GM23338 (cell line): ENCODE results near the gene UBE2E2. TPM values are rescaled to one million over a fixed set of nuclear protein-coding genes. Genes with fewer than 3 reads are reported as not detected.

Source experiments
- ATAC-seq: fragments of 200-7000 bp; cut with Tn5 transposase; 3 replicates; pipeline ENCODE4 v1.9.1; 2020
- DNase-seq: peaks from one replicate; pipeline ENCODE4 v3.0.0-alpha.2; 2015; ENCODE audit warnings: low spot score
- H2AFZ ChIP-seq: fragments of 200-600 bp; sonication (generic); 2 replicates; pipeline ENCODE4 v1.8.0; 2016; ENCODE audit warnings: antibody characterized with exemption, mild to moderate bottlenecking, moderate library complexity
- H3F3A ChIP-seq: fragments of 200-600 bp; sonication (generic); replicated peaks from 2 replicates; pipeline ENCODE4 v1.8.0; 2017; ENCODE audit warnings: antibody characterized with exemption, mixed run types, low read depth
- H3K27ac ChIP-seq: fragments of 200-600 bp; sonication (generic); 2 replicates; pipeline ENCODE4 v1.6.1; 2016; ENCODE audit warnings: low read depth
- H3K27me3 ChIP-seq: fragments of 200-600 bp; sonication (generic); 2 replicates; pipeline ENCODE4 v1.8.0; 2016; ENCODE audit warnings: mild to moderate bottlenecking, mixed run types, moderate library complexity; ENCODE audit not compliant: insufficient read depth
- H3K36me3 ChIP-seq: fragments of 200-600 bp; sonication (generic); 2 replicates; pipeline ENCODE4 v1.8.0; 2016; ENCODE audit warnings: mild to moderate bottlenecking; ENCODE audit not compliant: insufficient read depth
- H3K4me1 ChIP-seq: fragments of 200-600 bp; sonication (generic); 2 replicates; pipeline ENCODE4 v1.8.0; 2016; ENCODE audit warnings: mild to moderate bottlenecking, moderate library complexity; ENCODE audit not compliant: insufficient read depth
- H3K4me2 ChIP-seq: fragments of 200-600 bp; sonication (generic); 2 replicates; pipeline ENCODE4 v1.7.1; 2017; ENCODE audit warnings: mixed run types
- H3K4me3 ChIP-seq: fragments of 200-600 bp; sonication (generic); 2 replicates; pipeline ENCODE4 v1.6.1; 2016; ENCODE audit warnings: mixed run types
- H3K79me2 ChIP-seq: fragments of 200-600 bp; sonication (generic); replicated peaks from 2 replicates; pipeline ENCODE4 v1.8.0; 2017; ENCODE audit warnings: mild to moderate bottlenecking; ENCODE audit not compliant: insufficient read depth
- H3K9me2 ChIP-seq: fragments of 200-600 bp; sonication (generic); 2 replicates; pipeline ENCODE4 v1.8.0; 2017; ENCODE audit not compliant: insufficient read depth
- H4K20me1 ChIP-seq: fragments of 200-600 bp; sonication (generic); replicated peaks from 2 replicates; pipeline ENCODE4 v1.8.0; 2017; ENCODE audit warnings: mild to moderate bottlenecking; ENCODE audit not compliant: insufficient read depth
- H3K27ac Mint-ChIP-seq: 2 replicates; pipeline ENCODE4 v1.8.0; 2020; ENCODE audit warnings: inconsistent platforms, mild to moderate bottlenecking, moderate library complexity, mixed read lengths
- H3K27me3 Mint-ChIP-seq: 3 replicates; pipeline ENCODE4 v1.8.0; 2022; ENCODE audit warnings: low read depth, mild to moderate bottlenecking, moderate library complexity, mixed read lengths, inconsistent platforms; ENCODE audit not compliant: insufficient read depth, poor library complexity
- H3K36me3 Mint-ChIP-seq: 3 replicates; pipeline ENCODE4 v1.8.0; 2021; ENCODE audit warnings: low read depth, mild to moderate bottlenecking, inconsistent platforms, moderate library complexity, mixed read lengths
- H3K4me1 Mint-ChIP-seq: 3 replicates; pipeline ENCODE4 v1.8.0; 2020; ENCODE audit warnings: mild to moderate bottlenecking, inconsistent platforms, mixed read lengths
- H3K4me3 Mint-ChIP-seq: 3 replicates; pipeline ENCODE4 v1.8.0; 2021; ENCODE audit warnings: moderate library complexity, mild to moderate bottlenecking, inconsistent platforms, mixed read lengths
- H3K9me3 Mint-ChIP-seq: 3 replicates; pipeline ENCODE4 v1.8.0; 2020; ENCODE audit warnings: moderate library complexity, mild to moderate bottlenecking, inconsistent platforms, mixed read lengths
- CREB1 ChIP-seq: fragments of 250-450 bp; sonication (Bioruptor Pico); IDR thresholded peaks from 2 replicates; pipeline ENCODE4 v1.5.0; 2020; ENCODE audit warnings: low read depth, mild to moderate bottlenecking, moderate library complexity
- EZH2 ChIP-seq: fragments of 200-600 bp; sonication (generic); IDR thresholded peaks from one replicate; pipeline ENCODE4 v1.8.0; 2017; ENCODE audit warnings: antibody characterized with exemption, mild to moderate bottlenecking, low read depth; ENCODE audit not compliant: unreplicated experiment
- EZH2phosphoT487 ChIP-seq: fragments of 200-600 bp; sonication (generic); IDR thresholded peaks from one replicate; pipeline ENCODE4 v1.8.1; 2018; ENCODE audit warnings: antibody characterized with exemption; ENCODE audit not compliant: unreplicated experiment
- JUNB ChIP-seq: IDR thresholded peaks from one replicate; pipeline ENCODE4 v1.6.1; 2016; ENCODE audit warnings: antibody characterized with exemption; ENCODE audit not compliant: unreplicated experiment
- NANOG ChIP-seq: IDR thresholded peaks from 2 replicates; pipeline ENCODE4 v1.6.1; 2016; ENCODE audit warnings: antibody characterized with exemption, borderline replicate concordance
- POLR2AphosphoS5 ChIP-seq: IDR thresholded peaks from 2 replicates; pipeline ENCODE4 v1.6.1; 2016; ENCODE audit warnings: antibody characterized with exemption, low read depth
- STAT1 ChIP-seq: IDR thresholded peaks from one replicate; pipeline ENCODE4 v1.6.1; 2016; ENCODE audit warnings: antibody characterized with exemption; ENCODE audit not compliant: unreplicated experiment
- ZNF114 ChIP-seq: fragments of 250-450 bp; sonication (Bioruptor Pico); IDR thresholded peaks from 2 replicates; pipeline ENCODE4 v1.5.0; 2020; ENCODE audit warnings: mild to moderate bottlenecking, moderate library complexity
- ZNF331 ChIP-seq: fragments of 250-450 bp; sonication (Bioruptor Pico); IDR thresholded peaks from 2 replicates; pipeline ENCODE4 v1.5.0; 2020; ENCODE audit warnings: low read depth, mild to moderate bottlenecking, moderate library complexity
- polyA plus RNA-seq: library from polyadenylated mRNA; unstranded; fragments of >200 nt; fragmentation: Nextera tagmentation; extraction: Ambion mirVana; gene quantifications from 2 replicates; pipeline ENCODE4 v1.2.1, GENCODE V29; 2016
- total RNA-seq: library from RNA; depleted of rRNA; stranded (reverse); fragments of >200 nt; shearing (Covaris generic); gene quantifications from 2 replicates; pipeline ENCODE4 v1.2.3, GENCODE V29; 2014
- TF ChIP-seq, protein P1 (sequence below): fragments of 250-450 bp; sonication (Bioruptor Pico); IDR thresholded peaks from 2 replicates; pipeline ENCODE4 v1.5.0; 2020; ENCODE audit warnings: mild to moderate bottlenecking, moderate library complexity
- TF ChIP-seq, protein P2 (sequence below), 2 experiments: fragments of 200-600 bp in 1 of 2; sonication (generic) in 1 of 2; conservative IDR thresholded peaks; 2 replicates each; pipeline versions ENCODE4 v1.5.1 to v1.6.1; 2016 to 2017; ENCODE audit warnings: antibody characterized with exemption in 2 of 2, low read depth in 2 of 2, mild to moderate bottlenecking in 2 of 2, moderate library complexity in 1 of 2
- TF ChIP-seq, protein P3 (sequence below): IDR thresholded peaks from one replicate; pipeline ENCODE4 v1.6.1; 2018; ENCODE audit warnings: antibody characterized with exemption; ENCODE audit not compliant: unreplicated experiment

Gene UBE2E2
- total and polyA plus RNA-seq, 2 experiments from 2014 or later, result 86.9 to 169 TPM

DNA sequence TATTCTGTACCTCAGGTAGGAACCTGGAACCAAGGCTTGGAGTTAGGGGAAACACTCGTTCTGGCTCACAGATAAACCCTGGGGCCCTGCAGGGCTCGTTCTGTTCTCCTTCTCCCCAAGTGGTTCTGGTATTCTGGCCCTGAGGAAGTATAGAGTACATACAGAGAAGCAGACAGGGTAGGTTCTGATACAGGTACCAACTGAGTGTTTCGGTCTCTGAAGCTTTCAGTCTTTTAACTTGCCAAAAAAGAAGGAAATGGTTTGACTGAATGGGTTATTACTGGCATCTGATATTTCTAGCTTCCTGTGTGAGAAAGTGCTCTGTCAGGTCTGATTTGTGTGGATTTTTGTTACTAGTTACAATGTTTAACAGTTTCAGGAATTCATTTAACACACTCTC lies 67.3 kb downstream of the UBE2E2 start:
- peaks cover 37% of the 10 kb centered on the region for H3K9me3 Mint-ChIP-seq
- H3K4me3 ChIP-seq, result no peak overlapping the region
- no peak overlapping the region for H2AFZ ChIP-seq
- no peaks in the 10 kb centered on the region for H3K4me1 ChIP-seq
- peaks cover 38% of the 10 kb centered on the region for H3K36me3 Mint-ChIP-seq
- no peak for DNase-seq
- H3K27me3 Mint-ChIP-seq, result peaks cover 8% of the 10 kb centered on the region
- no peak overlapping the region for H3K27ac ChIP-seq
- H3K27ac Mint-ChIP-seq, result no peak overlapping the region
- TF ChIP-seq, protein P1, sequence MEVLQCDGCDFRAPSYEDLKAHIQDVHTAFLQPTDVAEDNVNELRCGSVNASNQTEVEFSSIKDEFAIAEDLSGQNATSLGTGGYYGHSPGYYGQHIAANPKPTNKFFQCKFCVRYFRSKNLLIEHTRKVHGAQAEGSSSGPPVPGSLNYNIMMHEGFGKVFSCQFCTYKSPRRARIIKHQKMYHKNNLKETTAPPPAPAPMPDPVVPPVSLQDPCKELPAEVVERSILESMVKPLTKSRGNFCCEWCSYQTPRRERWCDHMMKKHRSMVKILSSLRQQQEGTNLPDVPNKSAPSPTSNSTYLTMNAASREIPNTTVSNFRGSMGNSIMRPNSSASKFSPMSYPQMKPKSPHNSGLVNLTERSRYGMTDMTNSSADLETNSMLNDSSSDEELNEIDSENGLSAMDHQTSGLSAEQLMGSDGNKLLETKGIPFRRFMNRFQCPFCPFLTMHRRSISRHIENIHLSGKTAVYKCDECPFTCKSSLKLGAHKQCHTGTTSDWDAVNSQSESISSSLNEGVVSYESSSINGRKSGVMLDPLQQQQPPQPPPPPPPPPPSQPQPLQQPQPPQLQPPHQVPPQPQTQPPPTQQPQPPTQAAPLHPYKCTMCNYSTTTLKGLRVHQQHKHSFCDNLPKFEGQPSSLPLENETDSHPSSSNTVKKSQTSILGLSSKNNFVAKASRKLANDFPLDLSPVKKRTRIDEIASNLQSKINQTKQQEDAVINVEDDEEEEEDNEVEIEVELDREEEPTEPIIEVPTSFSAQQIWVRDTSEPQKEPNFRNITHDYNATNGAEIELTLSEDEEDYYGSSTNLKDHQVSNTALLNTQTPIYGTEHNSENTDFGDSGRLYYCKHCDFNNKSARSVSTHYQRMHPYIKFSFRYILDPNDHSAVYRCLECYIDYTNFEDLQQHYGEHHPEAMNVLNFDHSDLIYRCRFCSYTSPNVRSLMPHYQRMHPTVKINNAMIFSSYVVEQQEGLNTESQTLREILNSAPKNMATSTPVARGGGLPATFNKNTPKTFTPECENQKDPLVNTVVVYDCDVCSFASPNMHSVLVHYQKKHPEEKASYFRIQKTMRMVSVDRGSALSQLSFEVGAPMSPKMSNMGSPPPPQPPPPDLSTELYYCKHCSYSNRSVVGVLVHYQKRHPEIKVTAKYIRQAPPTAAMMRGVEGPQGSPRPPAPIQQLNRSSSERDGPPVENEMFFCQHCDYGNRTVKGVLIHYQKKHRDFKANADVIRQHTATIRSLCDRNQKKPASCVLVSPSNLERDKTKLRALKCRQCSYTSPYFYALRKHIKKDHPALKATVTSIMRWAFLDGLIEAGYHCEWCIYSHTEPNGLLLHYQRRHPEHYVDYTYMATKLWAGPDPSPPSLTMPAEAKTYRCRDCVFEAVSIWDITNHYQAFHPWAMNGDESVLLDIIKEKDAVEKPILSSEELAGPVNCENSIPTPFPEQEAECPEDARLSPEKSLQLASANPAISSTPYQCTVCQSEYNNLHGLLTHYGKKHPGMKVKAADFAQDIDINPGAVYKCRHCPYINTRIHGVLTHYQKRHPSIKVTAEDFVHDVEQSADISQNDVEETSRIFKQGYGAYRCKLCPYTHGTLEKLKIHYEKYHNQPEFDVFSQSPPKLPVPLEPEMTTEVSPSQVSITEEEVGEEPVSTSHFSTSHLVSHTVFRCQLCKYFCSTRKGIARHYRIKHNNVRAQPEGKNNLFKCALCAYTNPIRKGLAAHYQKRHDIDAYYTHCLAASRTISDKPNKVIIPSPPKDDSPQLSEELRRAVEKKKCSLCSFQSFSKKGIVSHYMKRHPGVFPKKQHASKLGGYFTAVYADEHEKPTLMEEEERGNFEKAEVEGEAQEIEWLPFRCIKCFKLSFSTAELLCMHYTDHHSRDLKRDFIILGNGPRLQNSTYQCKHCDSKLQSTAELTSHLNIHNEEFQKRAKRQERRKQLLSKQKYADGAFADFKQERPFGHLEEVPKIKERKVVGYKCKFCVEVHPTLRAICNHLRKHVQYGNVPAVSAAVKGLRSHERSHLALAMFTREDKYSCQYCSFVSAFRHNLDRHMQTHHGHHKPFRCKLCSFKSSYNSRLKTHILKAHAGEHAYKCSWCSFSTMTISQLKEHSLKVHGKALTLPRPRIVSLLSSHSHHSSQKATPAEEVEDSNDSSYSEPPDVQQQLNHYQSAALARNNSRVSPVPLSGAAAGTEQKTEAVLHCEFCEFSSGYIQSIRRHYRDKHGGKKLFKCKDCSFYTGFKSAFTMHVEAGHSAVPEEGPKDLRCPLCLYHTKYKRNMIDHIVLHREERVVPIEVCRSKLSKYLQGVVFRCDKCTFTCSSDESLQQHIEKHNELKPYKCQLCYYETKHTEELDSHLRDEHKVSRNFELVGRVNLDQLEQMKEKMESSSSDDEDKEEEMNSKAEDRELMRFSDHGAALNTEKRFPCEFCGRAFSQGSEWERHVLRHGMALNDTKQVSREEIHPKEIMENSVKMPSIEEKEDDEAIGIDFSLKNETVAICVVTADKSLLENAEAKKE (CRISPR knock-in tag), result no peak
- no peak for TF ChIP-seq EZH2phosphoT487
- no peak for TF ChIP-seq ZNF331
- TF ChIP-seq, protein P2, sequence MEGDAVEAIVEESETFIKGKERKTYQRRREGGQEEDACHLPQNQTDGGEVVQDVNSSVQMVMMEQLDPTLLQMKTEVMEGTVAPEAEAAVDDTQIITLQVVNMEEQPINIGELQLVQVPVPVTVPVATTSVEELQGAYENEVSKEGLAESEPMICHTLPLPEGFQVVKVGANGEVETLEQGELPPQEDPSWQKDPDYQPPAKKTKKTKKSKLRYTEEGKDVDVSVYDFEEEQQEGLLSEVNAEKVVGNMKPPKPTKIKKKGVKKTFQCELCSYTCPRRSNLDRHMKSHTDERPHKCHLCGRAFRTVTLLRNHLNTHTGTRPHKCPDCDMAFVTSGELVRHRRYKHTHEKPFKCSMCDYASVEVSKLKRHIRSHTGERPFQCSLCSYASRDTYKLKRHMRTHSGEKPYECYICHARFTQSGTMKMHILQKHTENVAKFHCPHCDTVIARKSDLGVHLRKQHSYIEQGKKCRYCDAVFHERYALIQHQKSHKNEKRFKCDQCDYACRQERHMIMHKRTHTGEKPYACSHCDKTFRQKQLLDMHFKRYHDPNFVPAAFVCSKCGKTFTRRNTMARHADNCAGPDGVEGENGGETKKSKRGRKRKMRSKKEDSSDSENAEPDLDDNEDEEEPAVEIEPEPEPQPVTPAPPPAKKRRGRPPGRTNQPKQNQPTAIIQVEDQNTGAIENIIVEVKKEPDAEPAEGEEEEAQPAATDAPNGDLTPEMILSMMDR (conservative IDR thresholded peaks at IDR 0.05; ENCODE audit: low read depth in 2 of 2), result no peak
- no peak for TF ChIP-seq NANOG
- no peak for TF ChIP-seq ZNF114 (CRISPR knock-in tag)
- TF ChIP-seq EZH2, result no peak
- TF ChIP-seq JUNB, result no peak
- TF ChIP-seq CREB1 (CRISPR knock-in tag), result no peak
- TF ChIP-seq, protein P3, sequence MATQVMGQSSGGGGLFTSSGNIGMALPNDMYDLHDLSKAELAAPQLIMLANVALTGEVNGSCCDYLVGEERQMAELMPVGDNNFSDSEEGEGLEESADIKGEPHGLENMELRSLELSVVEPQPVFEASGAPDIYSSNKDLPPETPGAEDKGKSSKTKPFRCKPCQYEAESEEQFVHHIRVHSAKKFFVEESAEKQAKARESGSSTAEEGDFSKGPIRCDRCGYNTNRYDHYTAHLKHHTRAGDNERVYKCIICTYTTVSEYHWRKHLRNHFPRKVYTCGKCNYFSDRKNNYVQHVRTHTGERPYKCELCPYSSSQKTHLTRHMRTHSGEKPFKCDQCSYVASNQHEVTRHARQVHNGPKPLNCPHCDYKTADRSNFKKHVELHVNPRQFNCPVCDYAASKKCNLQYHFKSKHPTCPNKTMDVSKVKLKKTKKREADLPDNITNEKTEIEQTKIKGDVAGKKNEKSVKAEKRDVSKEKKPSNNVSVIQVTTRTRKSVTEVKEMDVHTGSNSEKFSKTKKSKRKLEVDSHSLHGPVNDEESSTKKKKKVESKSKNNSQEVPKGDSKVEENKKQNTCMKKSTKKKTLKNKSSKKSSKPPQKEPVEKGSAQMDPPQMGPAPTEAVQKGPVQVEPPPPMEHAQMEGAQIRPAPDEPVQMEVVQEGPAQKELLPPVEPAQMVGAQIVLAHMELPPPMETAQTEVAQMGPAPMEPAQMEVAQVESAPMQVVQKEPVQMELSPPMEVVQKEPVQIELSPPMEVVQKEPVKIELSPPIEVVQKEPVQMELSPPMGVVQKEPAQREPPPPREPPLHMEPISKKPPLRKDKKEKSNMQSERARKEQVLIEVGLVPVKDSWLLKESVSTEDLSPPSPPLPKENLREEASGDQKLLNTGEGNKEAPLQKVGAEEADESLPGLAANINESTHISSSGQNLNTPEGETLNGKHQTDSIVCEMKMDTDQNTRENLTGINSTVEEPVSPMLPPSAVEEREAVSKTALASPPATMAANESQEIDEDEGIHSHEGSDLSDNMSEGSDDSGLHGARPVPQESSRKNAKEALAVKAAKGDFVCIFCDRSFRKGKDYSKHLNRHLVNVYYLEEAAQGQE, result no peak
- no peak for TF ChIP-seq POLR2AphosphoS5
- TF ChIP-seq STAT1, result no peak
- peaks cover 8% of the 10 kb centered on the region; the same call in 1 of the 2 replicates for H3K79me2 ChIP-seq
- H3K27me3 ChIP-seq, result no peaks in the 10 kb centered on the region
- H3K9me2 ChIP-seq, result no peaks in the 10 kb centered on the region
- H3K4me2 ChIP-seq, result no peak overlapping the region
- no peaks in the 10 kb centered on the region for H3F3A ChIP-seq
- H3K36me3 ChIP-seq, result no peaks in the 10 kb centered on the region
- H3K4me3 Mint-ChIP-seq, result no peak overlapping the region
- H3K4me1 Mint-ChIP-seq, result peaks cover 4% of the 10 kb centered on the region; the same call in 1 of the 3 replicates
- ATAC-seq, result no peak
- H4K20me1 ChIP-seq, result no peaks in the 10 kb centered on the region; the same call in none of the 2 replicates
